K562 (cell line): ENCODE measurements around the gene PCDHGA7.
"Not testable (repeated sequence)": the region's sequence is repeated elsewhere in the genome, so short reads cannot be mapped to it uniquely, and the experiment has no call there.

Experiments used
- FOXJ3 ChIP-seq: sonication (generic); formaldehyde crosslinking; IDR thresholded peaks from 2 replicates; pipeline ENCODE4 v1.4.0; 2020; ENCODE audit warnings: mild to moderate bottlenecking, missing genetic modification reagents
- FOXM1 ChIP-seq, 2 experiments: fragments of 450-650 bp in 1 of 2; sonication (generic) in 1 of 2; formaldehyde crosslinking in 1 of 2; IDR thresholded peaks; 2 replicates each; pipeline versions ENCODE4 v1.6.1 to v1.9.0; 2017 to 2022; ENCODE audit warnings: low read depth in 2 of 2, mild to moderate bottlenecking in 2 of 2, missing genetic modification reagents in 1 of 2, moderate library complexity in 1 of 2
- KLF16 ChIP-seq: IDR thresholded peaks from 2 replicates; pipeline ENCODE4 v1.6.1; 2016; ENCODE audit warnings: antibody characterized with exemption
- SMC3 ChIP-seq: conservative IDR thresholded peaks from 2 replicates; pipeline ENCODE4 v1.6.1; 2011; ENCODE audit warnings: low read depth, low read length, improper control_type of control experiment; ENCODE audit not compliant: insufficient read depth
- SPI1 ChIP-seq: IDR thresholded peaks from 2 replicates; pipeline ENCODE4 v1.6.1; 2011; ENCODE audit warnings: low read depth, low read length, control low read depth, borderline replicate concordance
- SRF ChIP-seq, 2 experiments: fragments of 250-450, 450-650 bp in 1 of 2; sonication (Bioruptor Pico) in 1 of 2; sonication (generic) in 1 of 2; formaldehyde crosslinking; IDR thresholded peaks; 2 replicates each; pipeline versions ENCODE4 v1.5.0 to v1.5.1; 2020 to 2022; ENCODE audit warnings: mild to moderate bottlenecking in 1 of 2, missing genetic modification reagents in 1 of 2
- TF ChIP-seq, protein P1 (sequence below): fragments of 450-650 bp; IDR thresholded peaks from 2 replicates; pipeline ENCODE4 v1.6.1; 2018; ENCODE audit warnings: mild to moderate bottlenecking, low read depth; ENCODE audit not compliant: partially characterized antibody
- TF ChIP-seq, protein P2 (sequence below): sonication (generic); formaldehyde crosslinking; IDR thresholded peaks from 2 replicates; pipeline ENCODE4 v1.8.0; 2022; ENCODE audit warnings: mild to moderate bottlenecking, missing genetic modification reagents
- TF ChIP-seq, protein P3 (sequence below): fragments of 250-450 bp; sonication (Bioruptor Pico); IDR thresholded peaks from 2 replicates; pipeline ENCODE4 v1.8.0; 2021; ENCODE audit warnings: moderate library complexity, mild to moderate bottlenecking, inconsistent platforms
- TF ChIP-seq, protein P4 (sequence below), 2 experiments: fragments of 450-650 bp in 1 of 2; IDR thresholded peaks; 2 replicates each; pipeline ENCODE4 v1.6.1; 2011 to 2017; ENCODE audit warnings: low read depth in 2 of 2, antibody characterized with exemption in 1 of 2, borderline replicate concordance in 1 of 2, low read length in 1 of 2, mild to moderate bottlenecking in 1 of 2, mixed read lengths in 1 of 2; ENCODE audit not compliant: control insufficient read depth in 1 of 2

DNA sequence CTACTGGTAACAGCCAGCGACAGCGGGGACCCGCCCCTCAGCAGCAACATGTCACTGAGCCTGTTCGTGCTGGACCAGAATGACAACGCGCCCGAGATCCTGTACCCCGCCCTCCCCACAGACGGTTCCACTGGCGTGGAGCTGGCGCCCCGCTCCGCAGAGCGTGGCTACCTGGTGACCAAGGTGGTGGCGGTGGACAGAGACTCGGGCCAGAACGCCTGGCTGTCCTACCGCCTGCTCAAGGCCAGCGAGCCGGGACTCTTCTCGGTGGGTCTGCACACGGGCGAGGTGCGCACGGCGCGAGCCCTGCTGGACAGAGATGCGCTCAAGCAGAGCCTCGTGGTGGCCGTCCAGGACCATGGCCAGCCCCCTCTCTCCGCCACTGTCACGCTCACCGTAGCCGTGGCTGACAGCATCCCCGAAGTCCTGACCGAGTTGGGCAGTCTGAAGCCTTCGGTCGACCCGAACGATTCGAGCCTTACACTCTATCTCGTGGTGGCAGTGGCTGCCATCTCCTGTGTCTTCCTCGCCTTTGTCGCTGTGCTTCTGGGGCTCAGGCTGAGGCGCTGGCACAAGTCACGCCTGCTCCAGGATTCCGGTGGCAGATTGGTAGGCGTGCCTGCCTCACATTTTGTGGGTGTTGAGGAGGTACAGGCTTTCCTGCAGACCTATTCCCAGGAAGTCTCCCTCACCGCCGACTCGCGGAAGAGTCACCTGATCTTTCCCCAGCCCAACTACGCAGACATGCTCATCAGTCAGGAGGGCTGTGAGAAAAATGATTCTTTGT, 12.1 kb downstream of the PCDHGA7 start:
- TF ChIP-seq FOXJ3 (CRISPR knock-in tag); SMC3; KLF16; SPI1; FOXM1 (IDR thresholded peaks at IDR 0.05; ENCODE audit: low read depth); FOXM1 (CRISPR knock-in tag; IDR thresholded peaks at IDR 0.05; ENCODE audit: low read depth); SRF (CRISPR knock-in tag; IDR thresholded peaks at IDR 0.05): not testable (repeated sequence)
- TF ChIP-seq, protein P1, sequence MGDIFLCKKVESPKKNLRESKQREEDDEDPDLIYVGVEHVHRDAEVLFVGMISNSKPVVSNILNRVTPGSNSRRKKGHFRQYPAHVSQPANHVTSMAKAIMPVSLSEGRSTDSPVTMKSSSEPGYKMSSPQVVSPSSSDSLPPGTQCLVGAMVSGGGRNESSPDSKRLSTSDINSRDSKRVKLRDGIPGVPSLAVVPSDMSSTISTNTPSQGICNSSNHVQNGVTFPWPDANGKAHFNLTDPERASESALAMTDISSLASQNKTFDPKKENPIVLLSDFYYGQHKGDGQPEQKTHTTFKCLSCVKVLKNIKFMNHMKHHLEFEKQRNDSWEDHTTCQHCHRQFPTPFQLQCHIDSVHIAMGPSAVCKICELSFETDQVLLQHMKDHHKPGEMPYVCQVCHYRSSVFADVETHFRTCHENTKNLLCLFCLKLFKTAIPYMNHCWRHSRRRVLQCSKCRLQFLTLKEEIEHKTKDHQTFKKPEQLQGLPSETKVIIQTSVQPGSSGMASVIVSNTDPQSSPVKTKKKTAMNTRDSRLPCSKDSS: not testable (repeated sequence)
- TF ChIP-seq, protein P2, sequence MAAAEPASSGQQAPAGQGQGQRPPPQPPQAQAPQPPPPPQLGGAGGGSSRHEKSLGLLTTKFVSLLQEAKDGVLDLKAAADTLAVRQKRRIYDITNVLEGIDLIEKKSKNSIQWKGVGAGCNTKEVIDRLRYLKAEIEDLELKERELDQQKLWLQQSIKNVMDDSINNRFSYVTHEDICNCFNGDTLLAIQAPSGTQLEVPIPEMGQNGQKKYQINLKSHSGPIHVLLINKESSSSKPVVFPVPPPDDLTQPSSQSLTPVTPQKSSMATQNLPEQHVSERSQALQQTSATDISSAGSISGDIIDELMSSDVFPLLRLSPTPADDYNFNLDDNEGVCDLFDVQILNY (CRISPR knock-in tag): not testable (repeated sequence)
- TF ChIP-seq, protein P3, sequence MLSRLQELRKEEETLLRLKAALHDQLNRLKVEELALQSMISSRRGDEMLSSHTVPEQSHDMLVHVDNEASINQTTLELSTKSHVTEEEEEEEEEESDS (CRISPR knock-in tag): not testable (repeated sequence)
- TF ChIP-seq, protein P4, sequence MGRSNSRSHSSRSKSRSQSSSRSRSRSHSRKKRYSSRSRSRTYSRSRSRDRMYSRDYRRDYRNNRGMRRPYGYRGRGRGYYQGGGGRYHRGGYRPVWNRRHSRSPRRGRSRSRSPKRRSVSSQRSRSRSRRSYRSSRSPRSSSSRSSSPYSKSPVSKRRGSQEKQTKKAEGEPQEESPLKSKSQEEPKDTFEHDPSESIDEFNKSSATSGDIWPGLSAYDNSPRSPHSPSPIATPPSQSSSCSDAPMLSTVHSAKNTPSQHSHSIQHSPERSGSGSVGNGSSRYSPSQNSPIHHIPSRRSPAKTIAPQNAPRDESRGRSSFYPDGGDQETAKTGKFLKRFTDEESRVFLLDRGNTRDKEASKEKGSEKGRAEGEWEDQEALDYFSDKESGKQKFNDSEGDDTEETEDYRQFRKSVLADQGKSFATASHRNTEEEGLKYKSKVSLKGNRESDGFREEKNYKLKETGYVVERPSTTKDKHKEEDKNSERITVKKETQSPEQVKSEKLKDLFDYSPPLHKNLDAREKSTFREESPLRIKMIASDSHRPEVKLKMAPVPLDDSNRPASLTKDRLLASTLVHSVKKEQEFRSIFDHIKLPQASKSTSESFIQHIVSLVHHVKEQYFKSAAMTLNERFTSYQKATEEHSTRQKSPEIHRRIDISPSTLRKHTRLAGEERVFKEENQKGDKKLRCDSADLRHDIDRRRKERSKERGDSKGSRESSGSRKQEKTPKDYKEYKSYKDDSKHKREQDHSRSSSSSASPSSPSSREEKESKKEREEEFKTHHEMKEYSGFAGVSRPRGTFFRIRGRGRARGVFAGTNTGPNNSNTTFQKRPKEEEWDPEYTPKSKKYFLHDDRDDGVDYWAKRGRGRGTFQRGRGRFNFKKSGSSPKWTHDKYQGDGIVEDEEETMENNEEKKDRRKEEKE (IDR thresholded peaks at IDR 0.05; ENCODE audit: borderline replicate concordance in 1 of 2, control insufficient read depth in 1 of 2, low read depth in 2 of 2, low read length in 1 of 2): not testable (repeated sequence)
